ENCODE measurements around the gene KCTD4.

The KCTD4 gene

GRCh38 chr13:45218689-45219088 is 17.8 kb upstream of the KCTD4 start:
- Histone ChIP-seq H4K8ac (ENCODE audit: low read depth, low read length) (no peak overlapping the region), H3K9me3 (ENCODE audit: insufficient read depth, low read depth, low read length) (no peaks in the 10 kb centered on the region)
- WGBS (ENCODE audit: extremely low coverage, insufficient coverage, insufficient read length): no CpG with 5 or more reads among the region's 1 CpG

GRCh38 chr13:45216193-45216592 is 15.3 kb upstream of the KCTD4 start:
- Histone ChIP-seq H3K18ac (ENCODE audit: low read length) (no peak overlapping the region), H2BK12ac (ENCODE audit: low read length) (no peak overlapping the region), H3K9ac (ENCODE audit: low read length) (no peak overlapping the region), H3K27ac (ENCODE audit: low read depth, low read length) (no peak overlapping the region), H2AK5ac (ENCODE audit: low read length) (no peak overlapping the region), H2BK5ac (ENCODE audit: low read depth, low read length, poor library complexity) (no peak overlapping the region), H3K14ac (ENCODE audit: low read length) (no peak overlapping the region), H2BK120ac (ENCODE audit: insufficient read depth, low read length, poor library complexity) (no peak overlapping the region), H3K9me3 (ENCODE audit: insufficient read depth, low read depth, low read length) (no peaks in the 10 kb centered on the region), H3K79me2 (ENCODE audit: control insufficient read depth, insufficient read depth, low read length, poor library complexity) (no peaks in the 10 kb centered on the region), H3K4me1 (ENCODE audit: control insufficient read depth in 1 of 2, insufficient read depth in 2 of 2, low read length in 2 of 2) (no peaks in the 10 kb centered on the region), H3K4me3 (ENCODE audit: low read depth, low read length) (no peak overlapping the region), H3K4me2 (ENCODE audit: low read length) (no peak overlapping the region), H3K36me3 (ENCODE audit: control insufficient read depth in 1 of 2, insufficient read depth in 2 of 2, low read length in 2 of 2) (no peaks in the 10 kb centered on the region), H3K23ac (ENCODE audit: low read length) (no peak overlapping the region), H4K8ac (ENCODE audit: low read depth, low read length) (no peak overlapping the region), H4K12ac (ENCODE audit: low read depth, low read length) (no peak overlapping the region), H3K79me1 (ENCODE audit: low read length) (no peaks in the 10 kb centered on the region), H3K27me3 (ENCODE audit: insufficient read depth, low read length) (no peaks in the 10 kb centered on the region), H2AFZ (ENCODE audit: insufficient read depth, low read length, poor library complexity) (no peak overlapping the region), H3K4ac (ENCODE audit: low read depth, low read length) (no peak overlapping the region), H4K91ac (ENCODE audit: low read depth, low read length) (no peak overlapping the region)
- WGBS (ENCODE audit: extremely low coverage, insufficient coverage, insufficient read length): no CpG with 5 or more reads among the region's 4 CpGs
- no peak for DNase-seq

More at GRCh38 chr13:45218689-45219088, 17.8 kb upstream of the KCTD4 start:
- Histone ChIP-seq H3K27ac (ENCODE audit: low read depth, low read length) (no peak overlapping the region), H2AFZ (ENCODE audit: insufficient read depth, low read length, poor library complexity) (no peak overlapping the region), H3K4me2 (ENCODE audit: low read length) (no peak overlapping the region), H3K4me3 (ENCODE audit: low read depth, low read length) (no peak overlapping the region), H2BK5ac (ENCODE audit: low read depth, low read length, poor library complexity) (no peak overlapping the region), H3K4me1 (ENCODE audit: control insufficient read depth in 1 of 2, insufficient read depth in 2 of 2, low read length in 2 of 2) (no peaks in the 10 kb centered on the region), H3K79me1 (ENCODE audit: low read length) (no peaks in the 10 kb centered on the region), H3K23ac (ENCODE audit: low read length) (no peak overlapping the region), H3K79me2 (ENCODE audit: control insufficient read depth, insufficient read depth, low read length, poor library complexity) (no peaks in the 10 kb centered on the region), H4K12ac (ENCODE audit: low read depth, low read length) (no peak overlapping the region), H4K91ac (ENCODE audit: low read depth, low read length) (no peak overlapping the region), H3K14ac (ENCODE audit: low read length) (no peak overlapping the region), H3K27me3 (ENCODE audit: insufficient read depth, low read length) (no peaks in the 10 kb centered on the region), H2BK120ac (ENCODE audit: insufficient read depth, low read length, poor library complexity) (no peak overlapping the region), H2AK5ac (ENCODE audit: low read length) (no peak overlapping the region), H3K4ac (ENCODE audit: low read depth, low read length) (no peak overlapping the region), H3K9ac (ENCODE audit: low read length) (no peak overlapping the region), H3K18ac (ENCODE audit: low read length) (no peak overlapping the region), H3K36me3 (ENCODE audit: control insufficient read depth in 1 of 2, insufficient read depth in 2 of 2, low read length in 2 of 2) (no peaks in the 10 kb centered on the region), H2BK12ac (ENCODE audit: low read length) (no peak overlapping the region)
- DNase-seq: peak in 1 of 2 donors; percentile 34

GRCh38 chr13:45215392-45216077 is 14.7 kb upstream of the KCTD4 start:
- H3K79me2 ChIP-seq (ENCODE audit: control insufficient read depth, insufficient read depth, low read length, poor library complexity): no peaks in the 10 kb centered on the region
- H3K9ac ChIP-seq (ENCODE audit: low read length): no peak overlapping the region
- no peak overlapping the region for H3K4ac ChIP-seq (ENCODE audit: low read depth, low read length)
- no peak overlapping the region for H3K18ac ChIP-seq (ENCODE audit: low read length)
- H4K91ac ChIP-seq (ENCODE audit: low read depth, low read length): no peak overlapping the region
- H3K14ac ChIP-seq (ENCODE audit: low read length): no peak overlapping the region
- H3K27me3 ChIP-seq (ENCODE audit: insufficient read depth, low read length): no peaks in the 10 kb centered on the region
- no peaks in the 10 kb centered on the region for H3K4me1 ChIP-seq (ENCODE audit: control insufficient read depth in 1 of 2, insufficient read depth in 2 of 2, low read length in 2 of 2)
- no peak overlapping the region for H3K23ac ChIP-seq (ENCODE audit: low read length)
- H3K4me3 ChIP-seq (ENCODE audit: low read depth, low read length): no peak overlapping the region
- no peak overlapping the region for H2BK12ac ChIP-seq (ENCODE audit: low read length)
- H3K79me1 ChIP-seq (ENCODE audit: low read length): no peaks in the 10 kb centered on the region
- no peak overlapping the region for H3K27ac ChIP-seq (ENCODE audit: low read depth, low read length)
- H2AFZ ChIP-seq (ENCODE audit: insufficient read depth, low read length, poor library complexity): no peak overlapping the region
- no peak overlapping the region for H4K12ac ChIP-seq (ENCODE audit: low read depth, low read length)
- no CpG with 5 or more reads among the region's 9 CpGs for WGBS (ENCODE audit: extremely low coverage, insufficient coverage, insufficient read length)
- no peak overlapping the region for H3K4me2 ChIP-seq (ENCODE audit: low read length)
- H3K36me3 ChIP-seq (ENCODE audit: control insufficient read depth in 1 of 2, insufficient read depth in 2 of 2, low read length in 2 of 2): no peaks in the 10 kb centered on the region
- no peak overlapping the region for H2AK5ac ChIP-seq (ENCODE audit: low read length)
- H3K9me3 ChIP-seq (ENCODE audit: insufficient read depth, low read depth, low read length): no peaks in the 10 kb centered on the region
- H2BK5ac ChIP-seq (ENCODE audit: low read depth, low read length, poor library complexity): no peak overlapping the region
- no peak for DNase-seq
- H2BK120ac ChIP-seq (ENCODE audit: insufficient read depth, low read length, poor library complexity): no peak overlapping the region
- H4K8ac ChIP-seq (ENCODE audit: low read depth, low read length): no peak overlapping the region

DNA sequence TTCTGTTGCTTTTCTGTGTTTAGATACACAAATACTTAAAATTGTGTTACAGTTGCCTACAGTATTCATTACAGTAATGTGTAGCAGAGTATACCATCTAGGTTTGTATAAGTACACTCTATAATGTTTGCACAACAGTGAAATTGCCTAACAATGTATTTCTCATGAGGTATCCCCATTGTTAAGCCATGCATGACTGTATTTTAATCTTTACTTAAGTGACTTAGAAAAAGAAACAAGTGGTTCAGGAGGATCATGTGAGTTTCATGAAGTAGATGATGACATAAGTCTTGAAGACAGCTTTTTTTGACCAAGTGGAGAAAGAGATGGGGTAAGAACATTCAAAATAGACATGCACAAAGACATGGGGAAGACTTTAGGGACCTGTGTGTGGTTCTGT is 8.4 kb upstream of the KCTD4 start:
- Histone ChIP-seq H3K14ac (ENCODE audit: low read length) (no peak overlapping the region), H3K4ac (ENCODE audit: low read depth, low read length) (no peak overlapping the region), H3K23ac (ENCODE audit: low read length) (no peak overlapping the region), H3K27ac (ENCODE audit: low read depth, low read length) (no peak overlapping the region), H3K4me2 (ENCODE audit: low read length) (no peak overlapping the region), H4K91ac (ENCODE audit: low read depth, low read length) (no peak overlapping the region), H3K27me3 (ENCODE audit: insufficient read depth, low read length) (no peaks in the 10 kb centered on the region), H2BK12ac (ENCODE audit: low read length) (no peak overlapping the region), H2AK5ac (ENCODE audit: low read length) (no peak overlapping the region), H3K9me3 (ENCODE audit: insufficient read depth, low read depth, low read length) (no peaks in the 10 kb centered on the region), H2BK5ac (ENCODE audit: low read depth, low read length, poor library complexity) (no peak overlapping the region), H3K79me1 (ENCODE audit: low read length) (no peaks in the 10 kb centered on the region), H3K79me2 (ENCODE audit: control insufficient read depth, insufficient read depth, low read length, poor library complexity) (no peaks in the 10 kb centered on the region), H3K18ac (ENCODE audit: low read length) (no peak overlapping the region), H3K36me3 (ENCODE audit: control insufficient read depth in 1 of 2, insufficient read depth in 2 of 2, low read length in 2 of 2) (no peaks in the 10 kb centered on the region), H2AFZ (ENCODE audit: insufficient read depth, low read length, poor library complexity) (no peak overlapping the region), H4K8ac (ENCODE audit: low read depth, low read length) (no peak overlapping the region), H4K12ac (ENCODE audit: low read depth, low read length) (no peak overlapping the region), H2BK120ac (ENCODE audit: insufficient read depth, low read length, poor library complexity) (no peak overlapping the region), H3K4me1 (ENCODE audit: control insufficient read depth in 1 of 2, insufficient read depth in 2 of 2, low read length in 2 of 2) (no peaks in the 10 kb centered on the region), H3K9ac (ENCODE audit: low read length) (no peak overlapping the region), H3K4me3 (ENCODE audit: low read depth, low read length) (no peak overlapping the region)
- DNase-seq: peak in 1 of 2 donors; percentile 23

Data from trophoblast cell (in vitro differentiated cells and primary cell).